NCI-H345 (cell line): ENCODE measurements around the gene NAV2.
"Not testable (repeated sequence)": the region's sequence is repeated elsewhere in the genome, so short reads cannot be mapped to it uniquely, and the experiment has no call there.

Source experiments
- DNase-seq: peaks from one replicate; lab custom pipeline; 2025; lab: John Stamatoyannopoulos, UW

The NAV2 gene

DNA sequence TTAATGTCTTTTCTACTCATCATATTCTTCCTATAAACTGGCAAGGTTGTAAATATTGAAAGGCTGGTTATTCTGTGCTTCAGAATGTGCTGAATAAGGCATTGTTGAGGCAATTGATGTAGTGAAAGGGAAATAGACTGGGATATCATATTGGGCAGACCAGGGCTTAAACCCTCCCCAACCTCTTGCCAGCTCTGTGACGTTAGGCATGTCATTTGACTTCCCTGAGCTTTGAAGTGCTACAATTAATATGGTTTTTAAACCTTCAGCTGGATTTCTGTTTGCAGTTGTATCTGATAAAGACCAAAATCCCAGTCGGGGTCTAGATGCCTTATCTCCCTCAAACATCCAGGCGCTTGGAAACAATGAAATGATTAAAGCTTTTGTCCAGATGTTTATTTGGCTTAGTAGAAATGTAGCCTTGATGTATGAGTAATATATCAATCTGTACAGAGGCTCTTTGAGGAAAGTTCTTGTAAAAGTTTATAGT, 239.5 kb downstream of the NAV2 start:
- no peak for DNase-seq

DNA sequence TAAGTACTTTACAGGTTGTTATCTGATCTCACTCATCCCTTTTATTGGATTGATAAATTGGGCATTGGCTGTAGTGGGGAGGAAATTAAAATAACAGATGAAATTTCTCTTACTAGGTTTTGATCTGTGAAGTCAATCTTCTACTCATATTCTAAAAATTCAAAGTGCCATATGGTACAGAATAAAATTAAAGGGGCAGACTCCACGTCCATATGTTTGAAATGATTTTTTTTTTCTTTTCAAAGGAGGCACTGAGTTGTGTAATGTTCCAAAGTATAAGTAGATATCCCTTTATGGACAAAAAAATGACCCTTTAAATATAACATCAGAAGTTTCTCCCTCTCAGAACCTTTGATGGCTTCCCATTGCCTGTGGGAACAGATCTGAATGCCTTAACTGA, 240.3 kb downstream of the NAV2 start:
- no peak for DNase-seq

DNA sequence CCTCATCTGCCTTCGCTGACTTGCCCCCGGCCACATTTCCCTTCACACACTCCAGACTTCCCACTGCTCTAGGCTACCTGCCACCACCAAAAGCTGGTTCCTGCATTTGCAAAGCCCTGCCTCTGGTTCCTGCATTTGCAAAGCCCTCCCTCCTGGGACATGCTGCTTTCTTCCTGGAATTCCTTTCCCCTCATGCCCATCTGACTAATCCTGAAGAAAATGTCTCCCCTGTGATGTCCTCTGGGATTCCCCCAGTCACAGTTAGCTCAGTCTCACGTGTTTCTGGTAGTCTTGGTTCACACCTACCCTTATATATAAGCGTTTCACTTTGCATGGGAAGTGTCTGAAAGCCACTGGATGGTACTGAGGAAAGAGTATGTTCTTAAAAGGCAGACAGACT, 240.7 kb downstream of the NAV2 start:
- DNase-seq = no peak

DNA sequence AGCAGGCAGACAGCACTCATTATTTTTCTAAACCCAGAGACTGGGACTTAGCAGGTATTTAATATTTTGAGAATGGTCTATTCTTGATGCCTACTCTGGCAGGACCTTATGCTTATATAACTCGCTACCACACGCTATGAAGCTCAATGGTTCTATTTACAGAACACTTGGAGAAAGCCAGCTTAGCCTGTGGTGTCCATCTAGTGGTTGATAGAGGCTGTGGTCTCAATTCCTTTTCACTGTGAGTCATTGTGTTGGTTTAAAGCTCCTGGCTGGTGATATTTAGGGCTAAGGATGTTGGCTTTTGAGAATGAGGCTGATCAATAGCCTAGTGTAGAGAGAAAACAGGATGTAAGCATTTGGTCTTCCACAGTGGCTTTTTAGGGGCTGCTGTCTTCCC, 241.3 kb downstream of the NAV2 start:
- no peak for DNase-seq

DNA sequence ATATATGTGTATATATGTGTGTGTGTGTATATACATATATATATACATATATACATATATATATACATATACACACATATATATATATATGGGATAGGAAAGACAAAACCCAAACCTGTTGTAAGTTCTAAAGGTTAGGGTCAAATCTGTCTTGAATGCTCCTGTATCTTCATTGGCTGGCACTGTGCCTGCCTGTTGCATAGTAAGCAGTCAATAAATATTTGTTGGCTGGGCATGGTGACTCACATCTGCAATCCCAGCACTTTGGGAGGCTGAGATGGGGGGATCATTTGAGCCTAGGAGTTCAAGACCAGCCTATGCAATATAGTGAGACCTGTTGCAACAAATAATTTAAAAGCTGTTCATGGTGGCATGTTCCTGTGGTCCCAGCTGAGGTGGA, 242.3 kb downstream of the NAV2 start:
- no peak for DNase-seq

DNA sequence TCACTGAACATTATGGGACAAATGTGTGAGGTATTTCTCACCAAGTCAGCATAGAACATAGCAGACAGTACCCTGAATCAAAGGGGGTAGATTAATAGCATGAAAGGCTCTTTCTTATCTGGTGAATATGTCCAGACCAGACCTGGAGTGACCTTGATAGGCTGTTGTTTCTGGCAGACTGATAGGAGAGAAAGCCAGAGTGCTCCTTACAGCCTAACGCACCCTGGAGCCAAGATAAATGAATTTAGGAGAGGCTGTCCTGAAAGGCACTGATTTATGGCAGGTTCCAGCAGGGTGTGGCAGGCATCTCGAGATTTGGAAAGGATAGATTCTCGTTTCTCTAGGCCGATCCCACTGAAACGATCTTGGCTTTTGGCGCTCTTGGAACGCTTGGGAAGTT, 243.0 kb downstream of the NAV2 start:
- no peak for DNase-seq

DNA sequence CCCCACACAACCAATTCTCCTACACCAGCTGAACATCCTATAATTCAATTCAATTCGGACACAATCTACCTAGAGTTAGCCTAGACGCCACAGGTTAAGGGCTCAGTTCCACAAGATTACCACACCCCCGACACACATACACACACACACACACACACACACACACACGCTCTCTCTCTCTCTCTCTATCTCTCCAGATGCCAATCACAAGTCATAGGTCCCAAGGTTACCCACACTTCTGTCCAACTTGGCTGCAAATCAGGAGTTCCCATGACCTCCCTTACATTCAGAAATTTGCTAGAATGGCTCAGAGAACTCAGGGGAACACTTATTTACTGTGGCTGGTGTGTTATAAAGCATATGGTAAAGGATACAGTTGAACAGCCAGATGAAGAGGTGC, 243.6 kb downstream of the NAV2 start:
- DNase-seq = no peak

DNA sequence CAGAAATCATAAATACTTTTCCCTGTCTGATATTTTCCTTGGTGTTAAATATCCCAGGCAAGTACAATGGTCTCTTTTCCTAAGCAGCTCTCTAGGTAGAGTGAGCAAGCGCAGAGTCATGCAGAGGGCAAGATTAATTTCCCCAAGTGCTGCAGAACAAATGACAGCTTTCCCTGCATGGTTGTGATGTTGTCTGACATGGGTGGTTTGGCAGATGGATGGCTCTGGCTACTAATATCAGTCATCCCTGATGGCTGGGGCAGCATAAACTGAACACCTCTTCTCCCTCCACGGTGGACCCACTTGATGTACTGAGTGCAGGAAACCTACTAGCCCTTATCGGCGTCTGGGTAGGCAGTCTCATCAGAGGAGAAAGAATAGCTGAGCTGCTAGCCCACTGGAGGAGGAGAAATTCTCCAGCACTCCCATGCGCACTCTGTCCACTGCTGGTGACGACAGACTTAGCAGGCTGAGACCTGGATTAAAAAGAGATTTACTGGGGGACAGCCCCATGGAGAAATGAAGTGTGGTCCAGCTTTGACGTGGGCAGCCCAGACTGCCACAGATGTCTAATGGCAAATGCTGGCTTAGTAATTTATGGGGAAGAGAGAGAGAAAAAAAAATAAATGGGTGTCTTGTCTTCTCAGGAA, 244.8 kb downstream of the NAV2 start:
- DNase-seq = no peak

DNA sequence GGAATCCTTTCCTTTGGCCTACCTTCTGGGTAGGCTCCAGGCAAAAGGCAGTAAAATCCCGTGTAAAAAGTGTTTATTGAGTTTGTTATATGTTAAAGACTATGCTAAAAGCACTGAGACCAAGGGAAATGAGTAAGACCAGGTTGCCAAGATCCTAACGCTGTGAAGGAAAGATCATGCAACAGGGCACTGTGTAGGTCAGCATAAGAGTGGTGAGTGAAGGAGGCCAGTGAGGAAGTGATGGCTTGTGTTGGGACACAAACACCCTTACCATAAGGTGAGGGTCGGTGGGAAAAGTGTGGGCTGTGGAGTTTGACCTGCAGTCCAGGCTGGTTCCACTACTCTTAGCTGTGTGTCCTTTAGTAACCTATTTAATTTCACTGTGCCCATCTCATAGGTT, 245.6 kb downstream of the NAV2 start:
- no peak for DNase-seq

DNA sequence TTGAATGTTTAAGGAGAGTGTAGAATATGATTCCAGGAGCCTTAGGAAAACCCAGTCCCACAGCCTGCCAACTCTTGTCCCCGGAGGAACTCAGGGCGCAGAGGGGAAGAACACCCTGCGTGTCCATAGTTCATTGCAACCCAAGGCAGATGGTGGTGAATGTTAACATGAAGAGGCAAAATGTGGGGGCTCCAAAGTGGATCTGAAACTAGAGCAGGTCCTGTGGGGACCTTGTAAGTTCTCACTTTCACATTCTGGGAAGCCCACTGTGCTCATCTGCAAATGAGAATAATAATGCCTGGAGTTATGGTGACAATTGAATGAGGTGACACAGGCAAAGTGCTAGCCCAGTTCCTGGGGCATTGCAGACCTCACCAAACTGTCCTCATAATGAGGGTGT, 246.6 kb downstream of the NAV2 start:
- no peak for DNase-seq

DNA sequence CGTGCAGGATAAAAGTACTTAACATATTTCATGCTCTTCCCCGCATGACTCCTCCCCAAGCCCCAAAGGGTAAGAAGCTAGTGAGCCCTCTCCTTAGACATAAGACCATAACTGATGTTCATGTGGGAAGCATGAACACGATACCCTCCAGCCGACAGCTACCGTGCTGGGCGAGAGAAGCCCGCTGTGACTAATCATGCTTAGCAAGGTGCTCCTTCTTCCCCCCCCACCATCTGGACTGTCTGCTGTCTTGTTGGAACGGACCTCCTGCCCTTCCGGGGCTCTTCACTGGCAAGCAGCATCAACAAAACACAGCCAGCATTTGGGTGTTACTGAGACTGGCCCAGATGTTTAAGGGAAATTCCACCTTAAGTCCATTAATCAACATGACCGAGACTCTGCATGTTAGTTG, 247.0 kb downstream of the NAV2 start:
- DNase-seq = no peak

DNA sequence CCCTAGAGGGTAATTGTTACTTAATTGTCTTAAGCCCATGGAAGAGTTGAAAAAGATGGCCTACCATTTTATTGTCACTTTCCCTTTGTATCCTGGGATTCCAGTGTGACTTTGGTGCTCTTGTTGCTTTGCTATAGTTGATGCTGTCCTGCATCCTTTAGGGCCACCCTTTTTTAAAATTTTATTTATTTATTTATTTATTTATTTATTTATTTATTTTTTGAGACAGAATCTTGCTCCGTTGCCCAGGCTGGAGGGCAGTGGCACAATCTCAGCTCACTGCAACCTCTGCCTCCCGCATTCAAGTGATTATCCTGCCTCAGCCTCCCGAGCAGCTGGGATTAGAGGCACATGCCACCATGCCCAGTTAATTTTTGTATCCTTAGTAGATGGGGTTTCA, 247.8 kb downstream of the NAV2 start:
- not testable (repeated sequence) for DNase-seq

DNA sequence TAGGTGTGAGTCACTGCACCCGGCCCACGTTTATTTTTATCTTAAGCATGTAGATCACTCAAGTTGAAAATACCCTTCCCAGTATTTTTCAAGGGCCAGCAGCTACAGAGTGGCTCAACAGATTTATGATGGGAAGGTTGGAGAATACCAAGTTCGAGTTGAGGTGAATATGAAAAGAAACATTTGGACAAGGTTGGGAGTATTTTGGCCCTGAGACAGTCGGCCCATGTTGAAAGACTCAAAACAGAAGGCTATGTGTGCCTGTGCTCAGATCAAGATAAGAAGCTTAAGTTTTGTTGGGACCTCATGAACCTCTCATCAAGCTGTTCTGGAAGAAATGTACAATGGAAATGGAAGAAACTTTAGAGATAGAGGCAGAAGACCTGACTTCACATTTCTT, 248.6 kb downstream of the NAV2 start:
- no peak for DNase-seq

DNA sequence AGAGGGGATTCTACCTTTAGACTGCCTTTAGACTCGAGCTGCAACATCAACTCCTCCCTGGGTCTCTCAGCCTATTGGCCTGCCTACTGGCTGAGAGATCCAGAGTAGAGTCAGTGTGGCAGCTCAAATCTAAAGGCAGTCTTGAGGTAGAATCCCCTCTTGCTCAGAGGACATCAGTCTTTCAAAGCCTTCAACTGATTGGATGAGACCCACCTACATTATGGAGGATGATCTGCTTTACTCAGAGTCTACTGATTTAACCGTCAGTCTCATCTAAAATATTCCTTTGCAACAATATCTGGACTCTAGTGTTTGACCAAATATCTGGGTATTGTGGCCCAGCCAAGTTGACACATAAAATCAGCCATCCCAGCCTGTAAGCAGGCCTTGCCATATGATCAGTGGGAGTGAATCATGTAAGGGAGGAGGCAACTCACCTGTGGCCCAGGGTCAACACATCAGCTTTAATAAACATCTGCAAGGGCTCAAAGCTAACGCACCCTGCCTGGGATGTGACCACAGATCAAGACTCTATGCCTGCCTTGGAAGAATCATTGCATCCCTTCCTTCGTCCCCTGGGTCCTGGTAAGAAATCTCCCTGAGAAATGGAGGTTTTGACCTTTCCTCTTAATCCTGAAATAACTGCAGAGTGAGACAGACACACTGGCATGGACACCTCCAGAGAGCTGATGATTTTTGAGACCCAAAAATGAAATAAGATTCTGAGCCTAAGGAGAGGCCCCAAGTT, 249.6 kb downstream of the NAV2 start:
- DNase-seq = no peak

DNA sequence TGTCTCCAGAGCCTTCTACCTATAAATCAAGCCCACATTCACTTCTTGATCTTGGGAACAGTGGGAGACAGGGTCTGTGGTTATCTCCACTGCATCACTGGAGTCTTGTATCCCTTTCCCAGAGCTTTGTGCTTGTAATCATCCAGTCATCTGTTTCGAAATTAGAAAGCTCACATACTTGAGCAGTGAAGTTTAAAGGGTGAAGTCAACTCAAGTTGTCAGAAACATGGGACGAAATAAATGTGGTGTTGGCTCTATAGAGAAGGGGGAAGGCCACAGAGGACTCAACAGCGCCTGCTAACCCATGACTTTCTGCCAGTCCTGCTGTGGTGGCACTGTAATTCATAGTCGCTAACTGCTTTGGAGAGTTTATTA, 250.2 kb downstream of the NAV2 start:
- DNase-seq = no peak

DNA sequence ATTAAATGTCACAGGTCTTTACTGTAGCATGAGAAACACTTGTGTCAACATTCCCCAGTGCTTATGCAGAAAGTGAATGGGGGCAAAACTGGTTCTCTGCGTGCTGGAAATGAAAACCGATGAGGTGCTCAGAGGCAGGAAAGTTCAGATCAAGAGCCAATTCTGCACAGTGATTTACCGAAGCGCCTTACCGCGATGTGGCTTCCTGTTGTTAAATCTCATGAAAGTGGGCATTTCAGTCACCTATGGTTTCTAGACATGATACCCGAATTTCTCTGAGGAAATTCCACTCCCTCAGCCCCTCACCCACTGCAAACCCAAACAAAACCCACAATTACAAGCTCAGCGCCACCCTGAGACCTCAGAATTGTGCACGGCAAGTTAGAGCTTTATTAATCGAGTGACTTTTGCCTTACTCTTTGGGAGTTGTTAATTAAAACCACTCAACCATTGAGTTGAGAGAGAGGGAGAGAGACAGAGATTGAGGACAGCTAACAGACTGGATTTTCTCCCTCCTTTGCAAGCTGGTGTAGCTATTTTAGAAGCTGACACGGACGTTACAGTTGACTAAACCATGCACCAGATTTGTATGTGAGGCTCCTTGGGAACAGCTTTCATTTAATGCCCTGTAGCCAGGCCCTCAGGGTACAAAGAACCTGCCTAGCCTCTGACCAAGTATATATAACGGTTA, 251.2 kb downstream of the NAV2 start:
- DNase-seq = no peak

DNA sequence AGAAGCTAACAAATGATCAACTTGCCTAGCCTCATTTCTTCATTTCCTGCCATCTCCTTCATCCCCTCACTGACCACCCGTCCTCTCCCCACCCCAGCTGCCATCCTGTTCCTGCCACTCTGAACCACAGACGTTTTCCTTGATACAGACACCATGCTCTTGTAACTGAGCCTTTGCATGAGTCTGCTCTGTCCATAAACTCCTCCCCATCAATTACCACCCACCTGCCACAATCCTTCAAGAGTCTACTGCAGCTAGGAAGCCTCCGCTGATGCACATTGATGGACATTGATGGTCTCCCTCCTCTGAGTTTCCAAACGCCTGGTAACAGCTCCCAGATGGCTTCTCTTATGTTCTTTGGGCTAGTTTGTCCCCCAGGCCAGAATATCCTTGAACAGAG, 253.8 kb downstream of the NAV2 start:
- DNase-seq = no peak

DNA sequence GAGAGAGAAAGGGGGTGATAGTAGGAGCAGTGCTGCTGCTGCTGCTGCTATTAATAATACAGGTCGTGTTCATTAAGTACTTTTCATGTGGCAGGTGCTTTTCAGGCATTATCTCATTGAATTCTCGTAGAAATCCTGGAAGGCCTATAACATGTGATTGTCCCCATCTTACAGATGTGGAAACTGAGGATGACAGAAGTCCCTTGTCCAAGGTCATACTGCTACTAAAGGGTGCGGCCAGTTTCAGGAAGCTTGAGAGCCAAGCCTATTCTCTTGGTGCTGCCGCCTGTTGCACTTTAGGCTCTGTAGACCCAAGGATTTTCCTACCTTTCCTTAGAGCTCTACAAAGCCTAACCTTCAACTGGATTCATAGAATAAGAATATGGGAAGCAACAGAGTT, 254.3 kb downstream of the NAV2 start:
- DNase-seq = no peak

DNA sequence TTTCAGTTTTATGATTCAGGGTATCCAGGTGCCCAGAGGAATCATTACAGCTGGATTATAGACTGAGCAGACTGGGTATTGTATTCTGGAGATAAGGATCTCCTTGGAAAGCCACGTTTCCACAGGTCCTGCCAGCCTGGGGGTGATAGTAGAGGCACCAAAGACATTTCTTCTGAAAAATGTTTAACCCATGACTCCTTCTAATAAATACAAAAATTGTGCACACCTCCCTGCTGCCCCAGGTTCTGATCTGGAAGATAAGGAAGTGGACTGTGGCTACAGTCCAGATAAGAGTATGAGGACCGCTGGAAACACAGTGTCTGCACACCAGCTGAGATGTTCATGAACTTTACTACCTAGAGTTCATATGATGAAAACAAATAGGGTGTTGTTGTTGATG, 255.2 kb downstream of the NAV2 start:
- DNase-seq = no peak

DNA sequence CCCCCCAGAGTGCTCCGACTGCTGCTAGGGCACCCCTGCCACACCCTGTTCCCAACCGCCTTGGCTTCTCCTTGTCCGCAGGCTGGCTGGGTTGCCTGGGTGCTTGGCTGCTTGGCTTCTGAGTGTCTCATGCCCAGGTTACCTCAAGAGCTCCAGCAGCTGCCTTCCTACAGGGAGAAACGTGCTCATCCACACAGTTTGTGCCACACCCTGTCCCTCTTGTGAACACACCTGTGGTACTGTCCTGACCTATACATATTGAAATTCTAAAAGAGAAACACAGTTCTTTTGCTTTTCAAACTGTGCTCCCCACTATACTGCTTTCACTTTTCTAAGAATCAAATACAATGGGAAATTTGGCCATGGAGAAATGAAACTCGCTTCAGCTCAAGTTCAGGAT, 256.2 kb downstream of the NAV2 start:
- DNase-seq = no peak

DNA sequence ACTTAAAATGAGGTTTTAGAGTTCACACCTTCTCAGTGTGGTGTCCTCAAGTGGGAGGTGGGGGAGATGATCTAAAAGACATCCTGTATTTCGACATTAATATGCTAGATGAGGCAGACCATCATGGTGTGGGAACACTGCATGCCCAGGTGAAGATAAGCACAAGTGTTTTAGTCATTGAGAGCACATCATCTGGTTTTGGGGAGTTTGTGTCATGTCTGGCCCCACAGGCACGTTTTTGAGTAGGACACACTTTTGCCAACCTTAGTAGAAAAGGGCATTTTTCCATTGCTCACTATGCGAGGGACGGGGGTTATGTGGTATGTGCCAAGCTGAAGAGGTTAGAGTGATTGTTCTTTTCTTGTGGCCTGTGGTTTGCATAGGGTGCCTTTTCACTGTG, 258.3 kb downstream of the NAV2 start:
- no peak for DNase-seq

DNA sequence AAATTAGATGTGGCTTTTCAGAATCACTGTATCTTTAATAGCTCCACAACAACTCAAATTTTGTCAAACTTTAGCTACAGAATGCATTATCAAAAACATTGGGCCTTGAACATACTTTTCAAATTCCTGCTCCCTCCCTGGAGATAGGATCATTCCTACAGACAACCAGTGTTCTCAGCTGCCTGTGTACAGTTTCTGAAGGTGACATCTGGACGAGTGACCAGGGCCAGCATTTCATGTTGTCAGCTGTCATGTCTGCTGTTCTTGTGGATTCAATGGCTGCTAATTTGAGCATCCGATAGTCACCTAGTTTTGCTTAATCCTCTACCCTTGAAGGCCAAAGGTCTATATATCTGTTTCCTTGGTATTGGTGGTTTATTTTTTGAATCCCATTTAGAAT, 259.5 kb downstream of the NAV2 start:
- DNase-seq = no peak

DNA sequence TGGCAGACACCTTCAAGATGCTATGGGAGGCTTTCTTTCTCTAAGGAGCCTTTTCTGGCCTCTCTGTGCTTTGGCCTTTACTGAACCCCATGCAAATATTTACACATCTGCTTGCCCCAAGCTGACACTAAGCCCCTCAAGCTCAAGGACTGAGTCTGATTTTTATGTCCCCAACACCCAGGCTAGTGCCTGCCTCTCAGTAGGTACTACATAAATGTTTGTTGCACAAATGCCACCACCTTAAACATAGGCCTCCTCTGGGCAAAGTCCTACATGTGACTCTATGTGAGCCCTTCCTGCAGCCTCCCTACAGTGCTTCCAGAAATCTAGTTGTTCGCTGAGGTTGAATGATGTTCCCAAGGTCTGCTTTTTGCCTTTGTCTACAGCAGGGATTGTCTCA, 260.0 kb downstream of the NAV2 start:
- no peak for DNase-seq
